Activated naive CD8-positive, alpha-beta T cell (primary cell): ENCODE data around the gene INKA2.

Experiments
- H3K27ac Mint-ChIP-seq: one replicate; pipeline ENCODE4 v1.8.0; 2021; ENCODE audit warnings: mixed read lengths
- H3K27me3 Mint-ChIP-seq: one replicate; pipeline ENCODE4 v1.8.0; 2021; ENCODE audit warnings: mixed read lengths
- H3K36me3 Mint-ChIP-seq: one replicate; pipeline ENCODE4 v1.8.0; 2021; ENCODE audit warnings: mixed read lengths
- H3K4me1 Mint-ChIP-seq: one replicate; pipeline ENCODE4 v1.8.0; 2021; ENCODE audit warnings: low read depth, mixed read lengths
- H3K4me3 Mint-ChIP-seq: one replicate; pipeline ENCODE4 v1.8.0; 2021; ENCODE audit warnings: mild to moderate bottlenecking, mixed read lengths
- H3K9me3 Mint-ChIP-seq: one replicate; pipeline ENCODE4 v1.8.0; 2021; ENCODE audit warnings: low read depth, mixed read lengths

INKA2 gene

GRCh38 chr1:111739194-111739924, at the start of gene INKA2:
Gene INKA2, minus strand, starts transcription at chr1:111739395. Its CDS starts 153 bp downstream, at chr1:111739242.
- peak within 1 kb of the TSS; percentile 91 for H3K4me3 Mint-ChIP-seq
- H3K4me1 Mint-ChIP-seq = peaks cover 16% of the 10 kb centered on the region
- no peak within 1 kb of the TSS for H3K27ac Mint-ChIP-seq
- H3K36me3 Mint-ChIP-seq = no peaks in the 10 kb centered on the region
- no peaks in the 10 kb centered on the region for H3K9me3 Mint-ChIP-seq
- H3K27me3 Mint-ChIP-seq = peaks cover 12% of the 10 kb centered on the region

GRCh38 chr1:111786669-111787207, 47.5 kb upstream of the INKA2 start:
- H3K4me1 Mint-ChIP-seq = no peaks in the 10 kb centered on the region
- H3K36me3 Mint-ChIP-seq = peaks cover 5% of the 10 kb centered on the region
- no peaks in the 10 kb centered on the region for H3K9me3 Mint-ChIP-seq
- H3K4me3 Mint-ChIP-seq = no peak overlapping the region
- no peaks in the 10 kb centered on the region for H3K27me3 Mint-ChIP-seq
- no peak overlapping the region for H3K27ac Mint-ChIP-seq

- no peaks in the 10 kb centered on the region for H3K4me1 Mint-ChIP-seq
Observed at GRCh38 chr1:111784273-111784901, 45.2 kb upstream of the INKA2 start.

GRCh38 chr1:111779546-111779945, 40.4 kb upstream of the INKA2 start:
- H3K27me3 Mint-ChIP-seq = peaks cover 2% of the 10 kb centered on the region
- H3K27ac Mint-ChIP-seq = no peak overlapping the region
- no peak overlapping the region for H3K4me3 Mint-ChIP-seq
- no peaks in the 10 kb centered on the region for H3K4me1 Mint-ChIP-seq
- peaks cover 11% of the 10 kb centered on the region for H3K36me3 Mint-ChIP-seq
- H3K9me3 Mint-ChIP-seq = no peaks in the 10 kb centered on the region

More at GRCh38 chr1:111784273-111784901, 45.2 kb upstream of the INKA2 start:
- Mint-ChIP-seq H3K4me3 (no peak overlapping the region), H3K9me3 (no peaks in the 10 kb centered on the region), H3K27me3 (peaks cover 2% of the 10 kb centered on the region), H3K36me3 (peaks cover 5% of the 10 kb centered on the region), H3K27ac (no peak overlapping the region)

- no peak overlapping the region for H3K4me3 Mint-ChIP-seq
- peaks cover 11% of the 10 kb centered on the region for H3K36me3 Mint-ChIP-seq
- no peaks in the 10 kb centered on the region for H3K4me1 Mint-ChIP-seq
- no peak overlapping the region for H3K27ac Mint-ChIP-seq
- H3K27me3 Mint-ChIP-seq = peaks cover 2% of the 10 kb centered on the region
- no peaks in the 10 kb centered on the region for H3K9me3 Mint-ChIP-seq
Observed at GRCh38 chr1:111778541-111779051, 39.4 kb upstream of the INKA2 start.

- Mint-ChIP-seq H3K4me1 (no peaks in the 10 kb centered on the region), H3K27me3 (peaks cover 2% of the 10 kb centered on the region), H3K4me3 (no peak overlapping the region), H3K36me3 (peaks cover 10% of the 10 kb centered on the region), H3K9me3 (no peaks in the 10 kb centered on the region), H3K27ac (no peak overlapping the region)
Observed at GRCh38 chr1:111778066-111778465, 38.9 kb upstream of the INKA2 start.

- H3K27me3 Mint-ChIP-seq = peaks cover 2% of the 10 kb centered on the region
Observed at GRCh38 chr1:111777301-111777700, 38.1 kb upstream of the INKA2 start.

GRCh38 chr1:111776861-111777260, 37.7 kb upstream of the INKA2 start:
- Mint-ChIP-seq H3K4me3 (no peak overlapping the region), H3K27me3 (peaks cover 2% of the 10 kb centered on the region), H3K27ac (no peak overlapping the region), H3K36me3 (peaks cover 6% of the 10 kb centered on the region), H3K9me3 (no peaks in the 10 kb centered on the region), H3K4me1 (no peaks in the 10 kb centered on the region)

More at GRCh38 chr1:111777301-111777700, 38.1 kb upstream of the INKA2 start:
- Mint-ChIP-seq H3K4me3 (no peak overlapping the region), H3K9me3 (no peaks in the 10 kb centered on the region), H3K36me3 (peaks cover 6% of the 10 kb centered on the region), H3K4me1 (no peaks in the 10 kb centered on the region), H3K27ac (no peak overlapping the region)

GRCh38 chr1:111776391-111776790, 37.2 kb upstream of the INKA2 start:
- Mint-ChIP-seq H3K27ac (no peak overlapping the region), H3K4me1 (no peaks in the 10 kb centered on the region), H3K27me3 (peaks cover 2% of the 10 kb centered on the region), H3K36me3 (peaks cover 6% of the 10 kb centered on the region), H3K9me3 (no peaks in the 10 kb centered on the region), H3K4me3 (no peak overlapping the region)

- no peaks in the 10 kb centered on the region for H3K9me3 Mint-ChIP-seq
- H3K4me1 Mint-ChIP-seq = no peaks in the 10 kb centered on the region
- H3K4me3 Mint-ChIP-seq = no peak overlapping the region
- peaks cover 1% of the 10 kb centered on the region for H3K27me3 Mint-ChIP-seq
- H3K36me3 Mint-ChIP-seq = peaks cover 6% of the 10 kb centered on the region
- H3K27ac Mint-ChIP-seq = no peak overlapping the region
Observed at GRCh38 chr1:111775966-111776365, 36.8 kb upstream of the INKA2 start.

GRCh38 chr1:111770916-111771315, 31.7 kb upstream of the INKA2 start:
- H3K4me3 Mint-ChIP-seq = no peak overlapping the region
- no peaks in the 10 kb centered on the region for H3K27me3 Mint-ChIP-seq
- H3K4me1 Mint-ChIP-seq = peaks cover 14% of the 10 kb centered on the region
- peak overlapping the region; percentile 22 for H3K27ac Mint-ChIP-seq
- peaks cover 3% of the 10 kb centered on the region for H3K36me3 Mint-ChIP-seq
- no peaks in the 10 kb centered on the region for H3K9me3 Mint-ChIP-seq

GRCh38 chr1:111769517-111770146, 30.4 kb upstream of the INKA2 start:
- Mint-ChIP-seq H3K4me3 (no peak overlapping the region), H3K27me3 (no peaks in the 10 kb centered on the region), H3K27ac (peak overlapping the region; percentile 25), H3K4me1 (peaks cover 14% of the 10 kb centered on the region), H3K9me3 (no peaks in the 10 kb centered on the region), H3K36me3 (peaks cover 3% of the 10 kb centered on the region)

GRCh38 chr1:111768625-111769024, 29.4 kb upstream of the INKA2 start:
- Mint-ChIP-seq H3K4me1 (peaks cover 14% of the 10 kb centered on the region), H3K27ac (no peak overlapping the region), H3K27me3 (no peaks in the 10 kb centered on the region), H3K36me3 (peaks cover 3% of the 10 kb centered on the region), H3K9me3 (no peaks in the 10 kb centered on the region), H3K4me3 (no peak overlapping the region)

GRCh38 chr1:111768023-111768422, 28.8 kb upstream of the INKA2 start:
- H3K4me1 Mint-ChIP-seq = peaks cover 14% of the 10 kb centered on the region
- no peak overlapping the region for H3K27ac Mint-ChIP-seq
- no peaks in the 10 kb centered on the region for H3K9me3 Mint-ChIP-seq
- H3K4me3 Mint-ChIP-seq = no peak overlapping the region
- H3K27me3 Mint-ChIP-seq = no peaks in the 10 kb centered on the region
- H3K36me3 Mint-ChIP-seq = peaks cover 3% of the 10 kb centered on the region

- peaks cover 22% of the 10 kb centered on the region for H3K4me1 Mint-ChIP-seq
- peaks cover 15% of the 10 kb centered on the region for H3K36me3 Mint-ChIP-seq
- no peaks in the 10 kb centered on the region for H3K27me3 Mint-ChIP-seq
- H3K27ac Mint-ChIP-seq = no peak overlapping the region
- no peaks in the 10 kb centered on the region for H3K9me3 Mint-ChIP-seq
- H3K4me3 Mint-ChIP-seq = no peak overlapping the region
Observed at GRCh38 chr1:111762332-111762731, 23.1 kb upstream of the INKA2 start.
